ENCODE measurements around the gene AP2M1. TPM values are rescaled to one million over a fixed set of nuclear protein-coding genes. Genes with fewer than 3 reads are reported as not detected.

The AP2M1 gene
- total and polyA plus RNA-seq, 10 of the 15 experiments (the other 5 are each of a cell fraction or from before 2014, with no cell fraction given): 65.6 to 356 (median 161) TPM

GRCh38 chr3:184133840-184134745 is 40.6 kb upstream of the AP2M1 start:
- Histone ChIP-seq H3K9me3 (replicated peaks; ENCODE audit: control insufficient read depth, insufficient read depth, low read length) (no peaks in the 10 kb centered on the region), H3K27ac (ENCODE audit: control insufficient read depth, insufficient read depth) (peak overlapping the region; percentile 84), H3K4me3 (peak overlapping the region; percentile 95), H3K4me1 (ENCODE audit: control insufficient read depth, insufficient read depth, low read length) (peaks cover 4% of the 10 kb centered on the region; the same call in 1 of the 2 replicates), H3K27me3 (replicated peaks in 1 of 2; ENCODE audit: control insufficient read depth in 2 of 2, insufficient read depth in 2 of 2, low read length in 1 of 2) (no peaks in the 10 kb centered on the region), H3K4me2 (ENCODE audit: control insufficient read depth, insufficient read depth) (peak overlapping the region; percentile 91), H3K36me3 (ENCODE audit: control insufficient read depth in 2 of 2, insufficient read depth in 2 of 2, low read length in 1 of 2) (no peaks in the 10 kb centered on the region), H3K79me2 (ENCODE audit: control insufficient read depth, insufficient read depth, low read length) (peaks cover 45% of the 10 kb centered on the region), H2AFZ (ENCODE audit: control insufficient read depth, low read depth, low read length) (peak overlapping the region; percentile 98), H3K9ac (ENCODE audit: control insufficient read depth, insufficient read depth, low read length) (peak overlapping the region; percentile 94), H4K20me1 (ENCODE audit: control insufficient read depth, insufficient read depth) (no peaks in the 10 kb centered on the region)
- FAIRE-seq: peak; percentile 84
- in situ Hi-C loops (cut with MboI) (no loop called here), intact Hi-C loops (cut with micrococcal nuclease; ENCODE audit: unreplicated experiment) (loop anchor here (1.0 to 10.0 kb wide), 3 partner anchors 21 to 239 kb away; partner anchors contain the start of genes ABCF3 and DVL3)
- BruUV-seq (replicated peaks): no TSS peak
- ChIA-PET RAD21 (ENCODE audit: unreplicated experiment) (interaction anchor here (1.1 to 2.6 kb wide), 3 partner anchors 22 to 116 kb away, joined by 3 to 10 read pairs (median 4); partner anchors contain the start of genes ABCC5 and DVL3), SMC1A (ENCODE audit: uncharacterized antibody, unreplicated experiment) (interaction anchor here (0.7 to 1.6 kb wide), 5 partner anchors 12 to 117 kb away, joined by 3 to 5 read pairs (median 3); no protein-coding TSS in a partner anchor), CTCF (interaction anchor here (1.0 to 2.0 kb wide), 4 partner anchors 10 to 116 kb away, joined by 3 to 7 read pairs (median 4); partner anchors contain the start of genes ABCC5 and DVL3), POLR2A (interaction anchor here (0.6 to 1.6 kb wide), 3 partner anchors 21 to 53 kb away, joined by 3 to 4 read pairs (median 4); partner anchors contain the start of gene DVL3)
- ATAC-seq: peak; percentile 74
- 5% methylated on average over 36 of the region's 37 CpGs for WGBS (ENCODE audit: insufficient coverage, insufficient replicate concordance, low lambda C conversion rate, missing lambda C conversion rate)
- no peak for DNase-seq (ENCODE audit: low read depth, low spot score)
- TF ChIP-seq NFIC (IDR thresholded peaks at IDR 0.05; ENCODE audit: low read depth, low read length) (0 out of 2 replicates have a peak, but pooled peaks have one; percentile 6), TBL1XR1 (IDR thresholded peaks at IDR 0.05; ENCODE audit: low read depth, low read length) (0 out of 2 replicates have a peak, but pooled peaks have one; percentile 33), ZBTB11 (CRISPR knock-in tag; IDR thresholded peaks at IDR 0.05) (peak; percentile 60; the same call in 1 of the 2 replicates), MEF2B (IDR thresholded peaks at IDR 0.05; ENCODE audit: partially characterized antibody, poor library complexity, severe bottlenecking) (peak; percentile 11), HCFC1 (IDR thresholded peaks at IDR 0.05; ENCODE audit: low read length) (peak; percentile 80), SPI1 (IDR thresholded peaks at IDR 0.05; ENCODE audit: borderline replicate concordance, insufficient read depth, low read depth, low read length) (peak; percentile 4; the same call in 1 of the 2 replicates), MYC (IDR thresholded peaks at IDR 0.05; ENCODE audit: insufficient read depth, insufficient read length, insufficient replicate concordance, low read length, severe bottlenecking) (peak; percentile 66), SIX5 (IDR thresholded peaks at IDR 0.05; ENCODE audit: low read depth, low read length, severe bottlenecking) (peak; percentile 69), CREM (IDR thresholded peaks at IDR 0.05; ENCODE audit: low read depth) (peak; percentile 53), CHD2 (IDR thresholded peaks at IDR 0.05; ENCODE audit: borderline replicate concordance, low read depth, low read length) (0 out of 2 replicates have a peak, but pooled peaks have one; percentile 62), MAX (IDR thresholded peaks at IDR 0.05; ENCODE audit: low read depth, low read length) (peak; percentile 85), PAX8 (IDR thresholded peaks at IDR 0.05) (no peak), REST (IDR thresholded peaks at IDR 0.05; ENCODE audit: low read depth, low read length) (peak; percentile 27; the same call in 1 of the 2 replicates), IKZF1 (conservative IDR thresholded peaks at IDR 0.05) (peak; percentile 79)

Data from GM12878 (cell line).